ENCODE measurements around the gene KRTAP4-5. TPM values are rescaled to one million over a fixed set of nuclear protein-coding genes. Genes with fewer than 3 reads are reported as not detected.
"Not testable (repeated sequence)": the region's sequence is repeated elsewhere in the genome, so short reads cannot be mapped to it uniquely, and the experiment has no call there.

KRTAP4-5 gene
- total RNA-seq, 1 donor from 2014 or later, result not detected

DNA sequence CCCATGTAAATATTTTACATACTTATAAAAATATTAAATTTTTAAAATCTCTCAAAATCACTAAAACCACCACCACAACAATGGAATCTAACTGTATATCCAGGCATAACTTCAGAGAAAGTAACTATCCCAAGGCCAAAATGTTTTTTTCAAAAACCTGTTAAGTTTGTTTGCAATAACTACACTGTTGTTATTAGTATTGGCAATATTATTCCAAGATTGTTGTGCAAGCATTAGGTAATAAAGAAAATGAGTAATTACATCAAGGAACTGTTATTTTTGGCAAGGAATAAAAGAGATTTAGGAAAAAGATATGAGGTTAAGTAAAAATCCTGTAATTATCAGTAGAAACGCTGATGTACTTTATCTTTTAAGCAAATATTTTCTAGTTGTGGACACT, 22.3 kb downstream of the KRTAP4-5 start:
- no peaks in the 10 kb centered on the region for H3K4me1 ChIP-seq
- H3K27ac ChIP-seq, result no peak overlapping the region
- H3K4me3 ChIP-seq, result no peak overlapping the region
- H3K36me3 ChIP-seq, result no peaks in the 10 kb centered on the region
- TF ChIP-seq, protein P1, sequence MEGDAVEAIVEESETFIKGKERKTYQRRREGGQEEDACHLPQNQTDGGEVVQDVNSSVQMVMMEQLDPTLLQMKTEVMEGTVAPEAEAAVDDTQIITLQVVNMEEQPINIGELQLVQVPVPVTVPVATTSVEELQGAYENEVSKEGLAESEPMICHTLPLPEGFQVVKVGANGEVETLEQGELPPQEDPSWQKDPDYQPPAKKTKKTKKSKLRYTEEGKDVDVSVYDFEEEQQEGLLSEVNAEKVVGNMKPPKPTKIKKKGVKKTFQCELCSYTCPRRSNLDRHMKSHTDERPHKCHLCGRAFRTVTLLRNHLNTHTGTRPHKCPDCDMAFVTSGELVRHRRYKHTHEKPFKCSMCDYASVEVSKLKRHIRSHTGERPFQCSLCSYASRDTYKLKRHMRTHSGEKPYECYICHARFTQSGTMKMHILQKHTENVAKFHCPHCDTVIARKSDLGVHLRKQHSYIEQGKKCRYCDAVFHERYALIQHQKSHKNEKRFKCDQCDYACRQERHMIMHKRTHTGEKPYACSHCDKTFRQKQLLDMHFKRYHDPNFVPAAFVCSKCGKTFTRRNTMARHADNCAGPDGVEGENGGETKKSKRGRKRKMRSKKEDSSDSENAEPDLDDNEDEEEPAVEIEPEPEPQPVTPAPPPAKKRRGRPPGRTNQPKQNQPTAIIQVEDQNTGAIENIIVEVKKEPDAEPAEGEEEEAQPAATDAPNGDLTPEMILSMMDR (IDR thresholded peaks at IDR 0.05), result no peak
- no peaks in the 10 kb centered on the region for H3K27me3 ChIP-seq (ENCODE audit: low read depth)
- ATAC-seq, result no peak
- no peaks in the 10 kb centered on the region for H3K9me3 ChIP-seq
- no peak for DNase-seq
- intact Hi-C loops (cut with DNase I), result no loop called here

DNA sequence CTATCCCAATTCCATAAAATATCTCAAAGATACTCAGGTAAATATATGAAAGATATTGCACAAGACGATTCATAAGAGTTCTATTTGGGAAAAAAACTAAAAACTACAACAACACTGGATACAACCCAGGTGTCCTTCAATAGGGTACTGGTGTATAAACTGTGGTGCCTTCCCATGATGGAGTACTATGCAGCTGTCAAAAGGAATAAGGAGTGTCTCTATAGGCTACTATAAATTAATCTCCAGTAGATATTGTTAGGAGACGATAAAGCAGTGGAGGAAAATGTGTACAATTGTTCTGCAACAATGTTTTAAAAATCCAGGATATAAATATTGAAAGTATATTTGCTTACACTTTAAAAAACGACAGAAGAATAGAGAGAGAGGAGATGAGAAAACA, 23.2 kb downstream of the KRTAP4-5 start:
- ATAC-seq, result no peak
- H3K4me3 ChIP-seq, result no peak overlapping the region
- no peaks in the 10 kb centered on the region for H3K36me3 ChIP-seq
- DNase-seq, result no peak
- intact Hi-C loops (cut with DNase I), result no loop called here
- H3K27me3 ChIP-seq (ENCODE audit: low read depth), result no peaks in the 10 kb centered on the region
- H3K9me3 ChIP-seq, result no peaks in the 10 kb centered on the region
- TF ChIP-seq, protein P1 (IDR thresholded peaks at IDR 0.05), result no peak
- H3K4me1 ChIP-seq, result no peaks in the 10 kb centered on the region
- no peak overlapping the region for H3K27ac ChIP-seq

DNA sequence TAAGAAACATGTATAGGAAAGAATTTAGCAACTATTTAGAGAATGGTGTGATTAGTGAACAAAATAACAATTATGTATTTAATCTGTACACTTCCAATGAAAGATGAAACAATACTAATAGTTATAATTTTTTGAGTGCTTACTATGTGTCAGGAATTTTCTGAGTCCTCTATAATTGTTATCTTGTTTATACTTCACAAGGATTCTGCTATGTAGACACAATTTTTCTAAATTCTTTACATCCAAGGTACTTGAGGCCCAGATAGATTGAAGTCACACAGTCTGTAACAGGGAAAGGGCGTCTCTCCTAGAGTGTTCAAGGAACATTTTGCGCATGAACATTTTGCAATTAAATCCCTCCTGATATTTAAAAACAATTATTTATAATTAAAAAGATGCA, 24.6 kb downstream of the KRTAP4-5 start:
- Histone ChIP-seq H3K4me3 (no peak overlapping the region), H3K27me3 (ENCODE audit: low read depth) (no peaks in the 10 kb centered on the region), H3K27ac (no peak overlapping the region), H3K36me3 (no peaks in the 10 kb centered on the region), H3K9me3 (no peaks in the 10 kb centered on the region), H3K4me1 (no peaks in the 10 kb centered on the region)
- intact Hi-C loops (cut with DNase I), result no loop called here
- DNase-seq, result no peak
- TF ChIP-seq, protein P1 (IDR thresholded peaks at IDR 0.05), result no peak
- no peak for ATAC-seq

DNA sequence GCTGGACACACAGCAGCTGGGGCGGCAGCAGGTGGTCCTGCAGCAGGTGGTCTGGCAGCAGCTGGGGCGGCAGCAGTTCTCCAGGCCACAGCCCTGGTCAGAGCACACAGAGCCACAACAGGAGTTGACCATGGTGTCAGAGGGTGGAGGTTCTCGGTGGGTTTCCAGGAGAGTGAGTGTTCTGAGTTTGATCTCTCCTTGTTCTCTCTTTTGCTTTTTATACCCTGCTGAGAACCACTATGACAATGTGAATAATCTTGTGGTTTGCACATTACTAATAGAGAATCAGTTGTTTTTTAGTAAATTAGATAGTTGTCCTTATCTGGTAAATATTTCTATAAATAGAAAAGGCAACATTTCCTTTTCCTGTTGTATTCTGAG, 25.6 kb downstream of the KRTAP4-5 start, which contains the start of gene KRTAP4-12:
Gene KRTAP4-12 (minus strand): TSS at position 192 of the 381 bp plus-strand sequence. CDS start 60 bp downstream, at position 132.
- intact Hi-C loops (cut with DNase I); ATAC-seq; H3K27ac ChIP-seq; DNase-seq; H3K27me3 ChIP-seq (ENCODE audit: low read depth); H3K4me3 ChIP-seq; H3K36me3 ChIP-seq; H3K9me3 ChIP-seq; H3K4me1 ChIP-seq: not testable (repeated sequence)

DNA sequence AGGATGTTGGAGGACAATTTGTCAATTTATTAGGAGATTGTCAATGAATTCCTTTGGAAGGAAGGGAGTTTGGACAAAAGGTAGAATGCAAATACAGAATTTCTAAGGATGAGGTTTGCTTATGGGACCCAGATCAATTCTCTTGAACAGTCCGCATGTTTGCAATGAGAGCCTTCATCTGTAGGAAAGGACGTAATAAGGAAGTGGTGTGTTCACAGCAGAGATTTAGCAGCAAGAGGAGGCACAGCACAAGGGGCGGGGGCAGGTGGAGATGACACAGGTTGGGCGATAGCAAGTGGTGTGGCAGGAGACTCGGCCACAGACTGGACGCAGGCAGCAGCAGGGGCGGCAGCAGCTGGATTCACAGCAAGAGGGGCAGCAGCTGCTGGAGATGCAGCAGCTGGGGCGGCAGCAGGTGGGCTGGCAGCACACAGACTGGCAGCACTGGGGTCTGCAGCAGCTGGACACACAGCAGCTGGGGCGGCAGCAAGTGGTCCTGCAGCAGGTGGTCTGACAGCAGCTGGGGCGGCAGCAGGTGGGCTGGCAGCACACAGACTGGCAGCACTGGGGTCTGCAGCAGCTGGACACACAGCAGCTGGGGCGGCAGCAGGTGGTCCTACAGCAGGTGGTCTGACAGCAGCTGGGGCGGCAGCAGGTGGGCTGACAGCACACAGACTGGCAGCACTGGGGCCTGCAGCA, 26.2 kb downstream of the KRTAP4-5 start:
- H3K4me3 ChIP-seq; ATAC-seq; intact Hi-C loops (cut with DNase I); H3K36me3 ChIP-seq; H3K4me1 ChIP-seq; DNase-seq; H3K27ac ChIP-seq; H3K9me3 ChIP-seq; H3K27me3 ChIP-seq (ENCODE audit: low read depth): not testable (repeated sequence)

DNA sequence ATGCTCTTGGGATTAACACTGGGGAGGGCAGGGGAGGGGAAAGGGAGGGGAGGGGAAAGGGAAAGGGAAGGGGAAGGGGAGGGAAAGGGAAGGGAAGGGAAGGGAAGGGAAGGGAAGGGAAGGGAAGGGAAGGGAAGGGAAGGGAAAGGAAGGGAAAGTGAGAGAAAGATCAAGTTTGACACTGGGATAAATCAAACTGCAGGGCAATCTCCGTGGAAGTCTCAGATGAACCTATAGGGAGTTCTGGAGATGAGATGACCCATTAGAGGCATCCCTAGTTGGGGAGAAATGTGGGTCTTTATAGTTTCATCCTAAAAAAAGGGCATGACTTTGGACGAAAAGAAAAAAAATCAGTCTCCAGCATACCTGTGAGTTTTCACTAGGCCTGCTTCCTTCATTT, 27.9 kb downstream of the KRTAP4-5 start:
- Histone ChIP-seq H3K36me3 (no peaks in the 10 kb centered on the region), H3K27me3 (ENCODE audit: low read depth) (no peaks in the 10 kb centered on the region), H3K4me3 (no peak overlapping the region), H3K9me3 (no peaks in the 10 kb centered on the region), H3K27ac (no peak overlapping the region), H3K4me1 (no peaks in the 10 kb centered on the region)
- DNase-seq (no peak), ATAC-seq (no peak)
- intact Hi-C loops (cut with DNase I), result no loop called here
- TF ChIP-seq, protein P1 (IDR thresholded peaks at IDR 0.05), result no peak

DNA sequence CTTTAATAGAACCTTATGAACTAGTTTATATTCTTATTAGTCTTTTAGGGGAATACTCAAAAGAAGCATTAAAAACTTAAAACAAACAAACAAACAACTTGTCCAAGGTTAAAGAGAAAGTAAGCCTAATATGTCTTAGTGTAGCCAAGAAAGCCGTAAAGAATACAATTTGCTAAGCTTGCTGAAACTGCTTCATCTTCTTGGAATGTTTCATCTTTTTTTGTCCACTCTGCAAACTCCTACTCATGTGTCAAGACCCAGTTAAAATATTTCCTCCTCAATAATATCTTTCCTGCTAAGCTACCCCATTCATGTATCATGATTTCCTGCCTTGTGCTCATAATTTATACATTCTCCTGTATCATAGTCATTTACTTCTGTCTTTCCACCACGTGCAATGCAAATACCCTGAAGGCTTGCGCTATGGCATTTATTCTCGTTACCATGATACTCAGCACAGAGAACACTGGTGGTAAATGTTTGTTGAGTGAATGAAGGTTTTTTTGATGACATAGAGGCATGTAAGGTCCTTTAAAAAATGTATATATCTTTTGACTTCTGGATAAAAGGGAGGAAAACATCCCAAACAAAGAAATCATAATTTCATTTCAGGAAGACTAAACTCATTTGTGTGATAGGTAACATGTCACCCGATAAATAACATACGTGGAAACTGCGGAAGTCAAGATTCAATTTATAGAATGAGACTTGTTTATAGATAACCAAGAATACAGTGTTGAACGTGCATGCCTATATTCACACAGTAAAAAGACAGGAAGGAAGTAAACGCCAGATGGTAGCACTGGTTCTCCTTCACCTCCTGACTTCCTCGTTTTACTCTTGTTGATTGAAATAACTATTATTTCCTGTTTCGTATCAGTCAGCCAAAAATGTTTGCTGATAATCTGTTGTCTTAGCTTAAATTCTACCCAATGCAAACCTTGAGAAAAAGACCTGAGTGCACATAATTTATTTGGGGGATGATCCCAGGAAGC, 29.6 kb downstream of the KRTAP4-5 start:
- H3K27me3 ChIP-seq (ENCODE audit: low read depth); H3K4me1 ChIP-seq; intact Hi-C loops (cut with DNase I); DNase-seq; H3K4me3 ChIP-seq; H3K36me3 ChIP-seq; H3K9me3 ChIP-seq; ATAC-seq; H3K27ac ChIP-seq: not testable (repeated sequence)
